HUDEP-2 (cell line): ENCODE data around the gene CD36.
A peak's percentile ranks its signal among the peaks of the same experiment; 100 is the strongest.

Experiments
- DNase-seq, 76 experiments: peaks; one replicate each; lab custom pipeline; 2025; ENCODE audit not compliant: unreplicated experiment in 76 of 76; lab: John Stamatoyannopoulos, UW

CD36 gene

GRCh38 chr7:80623503-80624252 is 14.8 kb upstream of the CD36 start:
- DNase-seq = no peak

GRCh38 chr7:80624763-80625162 is 13.7 kb upstream of the CD36 start:
- DNase-seq = no peak

GRCh38 chr7:80629023-80629422 is 9.4 kb upstream of the CD36 start:
- DNase-seq = no peak

- peak in 5 of 76 experiments; percentile 15 to 66 (median 44) for DNase-seq
These were observed 7.6 kb upstream of the CD36 start for GRCh38 chr7:80630608-80631405.

GRCh38 chr7:80631421-80631820 is 7.0 kb upstream of the CD36 start:
- peak in 6 of 76 experiments; percentile 21 to 66 (median 34) for DNase-seq

GRCh38 chr7:80632139-80632538 is 6.3 kb upstream of the CD36 start:
- peak in 10 of 76 experiments; percentile 7 to 69 (median 30) for DNase-seq

GRCh38 chr7:80632819-80633218 is 5.6 kb upstream of the CD36 start:
- DNase-seq = no peak

- no peak for DNase-seq
These were observed 3.9 kb upstream of the CD36 start for GRCh38 chr7:80634505-80634904.

- no peak for DNase-seq
These were observed 2.9 kb upstream of the CD36 start for GRCh38 chr7:80635533-80635932.

GRCh38 chr7:80635998-80636397 is 2.4 kb upstream of the CD36 start:
- DNase-seq = no peak

GRCh38 chr7:80636709-80637108 is 1.7 kb upstream of the CD36 start:
- no peak for DNase-seq

- no peak for DNase-seq
These were observed 988 bp upstream of the CD36 start for GRCh38 chr7:80637454-80637853.

GRCh38 chr7:80639011-80639410 is 569 bp downstream of the CD36 start:
- no peak for DNase-seq

GRCh38 chr7:80640846-80641245 is 2.4 kb downstream of the CD36 start:
- DNase-seq = no peak

GRCh38 chr7:80641548-80641947 is 3.1 kb downstream of the CD36 start:
- DNase-seq = no peak

- no peak for DNase-seq
These were observed 4.4 kb downstream of the CD36 start for GRCh38 chr7:80642871-80643270.

- DNase-seq = no peak
These were observed 5.0 kb downstream of the CD36 start for GRCh38 chr7:80643336-80643915.

- no peak for DNase-seq
These were observed 5.6 kb downstream of the CD36 start for GRCh38 chr7:80644054-80644453.

- DNase-seq = peak in 74 of 76 experiments; percentile 24 to 99 (median 86)
These were observed 7.8 kb downstream of the CD36 start for GRCh38 chr7:80646083-80646865.

- peak in 12 of 76 experiments; percentile 19 to 49 (median 35) for DNase-seq
These were observed 9.0 kb downstream of the CD36 start for GRCh38 chr7:80647436-80647835.
